Kidney (tissue), 14 donors: ENCODE results near the gene TBC1D2. TPM values are rescaled to one million over a fixed set of nuclear protein-coding genes. Genes with fewer than 3 reads are reported as not detected.
"Not testable (repeated sequence)": the region's sequence is repeated elsewhere in the genome, so short reads cannot be mapped to it uniquely, and the experiment has no call there.

Experiments used
- DNase-seq, 5 donors: peaks; one replicate each; pipeline ENCODE4 v3.0.0-alpha.2; 2013 to 2020
- FAIRE-seq: peaks from 2 replicates; lab custom pipeline; 2012; peaks lifted over from hg19 to GRCh38; lab: Jason Lieb, UNC
- H3K27ac ChIP-seq, 2 donors: one replicate each; pipeline ENCODE4 v1.7.0; 2013; ENCODE audit warnings: low read depth in 2 of 2, low read length in 2 of 2, inconsistent platforms in 1 of 2
- H3K27me3 ChIP-seq: one replicate; pipeline ENCODE4 v1.7.1; 2013; ENCODE audit warnings: low read length, inconsistent platforms; ENCODE audit not compliant: control insufficient read depth, insufficient read depth
- H3K36me3 ChIP-seq, 3 donors: one replicate each; pipeline versions ENCODE4 v1.7.0 to v1.7.1; 2013; ENCODE audit warnings: low read length in 3 of 3, control low read depth in 1 of 3, inconsistent platforms in 1 of 3; ENCODE audit not compliant: insufficient read depth in 3 of 3, control insufficient read depth in 2 of 3
- H3K4me1 ChIP-seq, 3 donors: one replicate each; pipeline versions ENCODE4 v1.7.0 to v1.7.1; 2013; ENCODE audit warnings: low read length in 3 of 3, inconsistent platforms in 1 of 3, low read depth in 1 of 3; ENCODE audit not compliant: control insufficient read depth in 2 of 3, insufficient read depth in 2 of 3
- H3K4me3 ChIP-seq, 3 donors: one replicate each; pipeline versions ENCODE4 v1.7.0 to v1.8.1; 2013; ENCODE audit warnings: low read length in 3 of 3, control low read depth in 1 of 3, inconsistent platforms in 1 of 3
- H3K9ac ChIP-seq, 3 donors: one replicate each; pipeline versions ENCODE4 v1.7.0 to v1.7.1; 2013; ENCODE audit warnings: low read length in 3 of 3, control low read depth in 1 of 3, inconsistent platforms in 1 of 3
- H3K9me3 ChIP-seq, 3 donors: one replicate each; pipeline versions ENCODE4 v1.7.0 to v1.7.1; 2013; ENCODE audit warnings: low read length in 3 of 3, control low read depth in 1 of 3, inconsistent platforms in 1 of 3; ENCODE audit not compliant: control insufficient read depth in 2 of 3, insufficient read depth in 1 of 3
- intact Hi-C: fragments of 100-400 bp; cut with DNase I; formaldehyde crosslinking; loops from one replicate; pipeline ENCODE4 v1.11.1; 2022
- polyA plus RNA-seq: library from polyadenylated mRNA; stranded (reverse); fragments of 350-450 nt; fragmentation: Illumina TruSeq; extraction: RNeasy Lipid Tissue Mini Kit (QIAGEN cat#74804); gene quantifications from one replicate; pipeline ENCODE4 v1.2.3, GENCODE V29; 2014; ENCODE audit warnings: low read depth, low replicate concordance; ENCODE audit not compliant: insufficient read depth
- total RNA-seq: library from RNA; stranded (reverse); fragmentation: NEBNext Ultra II Directional; extraction: Animal tissue kit (Norgen Biotek cat#: 25700); gene quantifications from one replicate; pipeline ENCODE4 v1.2.1, GENCODE V29; 2021
- TF ChIP-seq, protein P1 (sequence below): IDR thresholded peaks from 3 replicates; pipeline ENCODE4 v1.5.1; 2012; ENCODE audit warnings: mild to moderate bottlenecking, moderate library complexity, borderline replicate concordance; ENCODE audit not compliant: insufficient read depth; ENCODE audit errors: extremely low read depth
- donor health status: control.
- donor health status: control.
- donor health status: control.
- donor health status: control.
- donor health status: control.
- donor health status: DM: yes; HTN: yes; CAD: no.
- donor health status: Normal renal cell carcinoma (clear cell type).

The TBC1D2 gene
- total and polyA plus RNA-seq, 2 donors from 2014 or later: 7.7 to 19.6 TPM

- no peak overlapping the region for H3K4me3 ChIP-seq
- H3K9me3 ChIP-seq: no peaks in the 10 kb centered on the region
- H3K4me1 ChIP-seq: no peaks in the 10 kb centered on the region
- H3K27ac ChIP-seq: no peak overlapping the region
- H3K9ac ChIP-seq: no peak overlapping the region
- H3K36me3 ChIP-seq: no peaks in the 10 kb centered on the region
- TF ChIP-seq, protein P1, sequence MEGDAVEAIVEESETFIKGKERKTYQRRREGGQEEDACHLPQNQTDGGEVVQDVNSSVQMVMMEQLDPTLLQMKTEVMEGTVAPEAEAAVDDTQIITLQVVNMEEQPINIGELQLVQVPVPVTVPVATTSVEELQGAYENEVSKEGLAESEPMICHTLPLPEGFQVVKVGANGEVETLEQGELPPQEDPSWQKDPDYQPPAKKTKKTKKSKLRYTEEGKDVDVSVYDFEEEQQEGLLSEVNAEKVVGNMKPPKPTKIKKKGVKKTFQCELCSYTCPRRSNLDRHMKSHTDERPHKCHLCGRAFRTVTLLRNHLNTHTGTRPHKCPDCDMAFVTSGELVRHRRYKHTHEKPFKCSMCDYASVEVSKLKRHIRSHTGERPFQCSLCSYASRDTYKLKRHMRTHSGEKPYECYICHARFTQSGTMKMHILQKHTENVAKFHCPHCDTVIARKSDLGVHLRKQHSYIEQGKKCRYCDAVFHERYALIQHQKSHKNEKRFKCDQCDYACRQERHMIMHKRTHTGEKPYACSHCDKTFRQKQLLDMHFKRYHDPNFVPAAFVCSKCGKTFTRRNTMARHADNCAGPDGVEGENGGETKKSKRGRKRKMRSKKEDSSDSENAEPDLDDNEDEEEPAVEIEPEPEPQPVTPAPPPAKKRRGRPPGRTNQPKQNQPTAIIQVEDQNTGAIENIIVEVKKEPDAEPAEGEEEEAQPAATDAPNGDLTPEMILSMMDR: no peak
- DNase-seq: no peak
- no peak for FAIRE-seq
- H3K27me3 ChIP-seq: no peaks in the 10 kb centered on the region
- intact Hi-C loops: no loop called here
Observed at GRCh38 chr9:98271479-98271878, 16.0 kb upstream of the TBC1D2 start.

DNA sequence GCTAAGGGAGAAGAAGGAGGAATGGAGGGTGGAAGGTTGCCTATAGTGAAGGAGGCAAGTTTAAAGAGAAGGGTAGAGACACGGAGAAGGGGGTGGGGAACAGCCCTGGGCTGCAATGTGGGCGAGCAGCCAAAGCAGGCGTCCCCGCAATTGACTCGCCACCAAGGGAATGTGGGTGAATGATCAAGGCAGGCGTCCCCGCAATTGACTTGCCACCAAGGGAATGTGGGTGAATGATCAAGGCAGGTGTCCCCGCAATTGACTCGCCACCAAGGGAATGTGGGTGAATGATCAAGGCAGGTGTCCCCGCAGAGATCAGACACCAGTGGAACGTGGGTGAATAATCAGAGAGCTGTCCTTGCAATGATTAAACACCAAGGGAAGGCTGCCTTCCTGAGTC lies 14.8 kb upstream of the TBC1D2 start:
- H3K9me3 ChIP-seq, H3K4me3 ChIP-seq, DNase-seq, H3K27me3 ChIP-seq, H3K36me3 ChIP-seq, intact Hi-C loops, FAIRE-seq, H3K27ac ChIP-seq, H3K9ac ChIP-seq, H3K4me1 ChIP-seq: not testable (repeated sequence)

GRCh38 chr9:98269652-98270051 lies 14.2 kb upstream of the TBC1D2 start:
- H3K36me3 ChIP-seq, H3K27ac ChIP-seq, DNase-seq, FAIRE-seq, H3K9ac ChIP-seq, H3K4me3 ChIP-seq, H3K9me3 ChIP-seq, H3K4me1 ChIP-seq, H3K27me3 ChIP-seq, intact Hi-C loops: not testable (repeated sequence)

DNA sequence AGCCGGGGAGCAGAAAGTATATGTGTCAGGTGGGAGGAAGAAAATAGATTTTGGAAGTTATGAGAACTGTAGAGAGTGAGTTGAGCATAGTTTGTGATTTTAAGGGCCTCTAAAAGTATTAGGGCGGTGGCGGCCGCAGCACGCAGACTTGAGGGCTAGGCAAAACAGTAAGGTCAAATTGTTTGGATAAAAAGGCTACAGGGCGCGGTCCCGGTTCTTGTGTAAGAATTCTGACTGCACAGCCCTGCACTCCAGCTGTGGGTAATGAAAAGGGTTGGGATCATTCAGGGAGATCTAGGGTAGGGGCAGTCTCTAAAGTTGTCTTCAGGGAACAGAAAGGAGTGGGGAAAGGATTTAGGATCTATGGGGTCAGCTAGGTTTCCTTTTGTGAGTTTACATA lies 12.1 kb upstream of the TBC1D2 start:
- H3K4me3 ChIP-seq, DNase-seq, H3K27me3 ChIP-seq, H3K4me1 ChIP-seq, intact Hi-C loops, H3K9me3 ChIP-seq, H3K9ac ChIP-seq, FAIRE-seq, H3K36me3 ChIP-seq, H3K27ac ChIP-seq: not testable (repeated sequence)

DNA sequence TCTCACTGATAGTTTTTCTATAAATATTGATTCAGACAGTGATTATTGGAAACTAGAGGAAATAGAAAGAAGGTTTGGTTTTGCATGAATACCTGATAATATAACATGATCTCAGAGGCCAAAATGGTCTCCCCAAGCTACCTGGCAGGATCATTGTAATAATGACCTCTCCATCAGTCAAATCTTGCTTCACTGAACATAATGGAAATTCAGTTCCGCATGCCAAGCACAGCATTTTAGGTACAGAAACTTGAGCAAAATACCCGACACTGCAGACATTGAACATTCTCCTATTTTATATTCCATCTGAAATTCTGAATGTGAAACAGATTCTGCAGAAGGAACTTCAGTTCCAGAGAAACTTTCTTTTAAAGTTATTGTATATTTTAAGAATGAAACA lies 9.1 kb upstream of the TBC1D2 start:
- TF ChIP-seq, protein P1: no peak
- DNase-seq (peak in 2 of 5 donors; percentile 63 to 69), FAIRE-seq (no peak)
- Histone ChIP-seq H3K9ac (no peak overlapping the region), H3K27me3 (no peaks in the 10 kb centered on the region), H3K9me3 (no peaks in the 10 kb centered on the region), H3K36me3 (no peaks in the 10 kb centered on the region), H3K4me1 (no peaks in the 10 kb centered on the region), H3K27ac (no peak overlapping the region), H3K4me3 (no peak overlapping the region)
- intact Hi-C loops: loop anchor here (5.0 kb wide), 1 partner anchor 57 kb away; no protein-coding TSS in a partner anchor
